Measurements from ENCODE around the gene SRGN.

- peak in 7 of 12 donors; percentile 10 to 59 (median 36) for TF ChIP-seq CTCF (IDR thresholded peaks at IDR 0.05)
- peak; percentile 80 to 95 for TF ChIP-seq POLR2A (IDR thresholded peaks at IDR 0.05)
Measured at GRCh38 chr10:69123747-69124562, 36.1 kb downstream of the SRGN start, which contains the start of gene VPS26A.

Measured in heart left ventricle (tissue), 13 donors.